ENCODE data around the gene KCNMA1. TPM values are rescaled to one million over a fixed set of nuclear protein-coding genes. Genes with fewer than 3 reads are reported as not detected.

KCNMA1 gene
- total and polyA plus RNA-seq, 7 experiments from 2014 or later: 0.42 TPM; not detected in 6

- CTCF ChIA-PET: no interaction called here
- POLR2A ChIA-PET: no interaction called here
- no peaks in the 10 kb centered on the region for H3K9me3 ChIP-seq (ENCODE audit: control insufficient read depth in 2 of 3, low read length in 3 of 3)
- Mint-ChIP-seq H3K4me3 (no peak overlapping the region), H3K9me3 (peaks cover 2 to 18% (median 4%) of the 10 kb centered on the region in 11 donors), H3K27me3 (peaks cover 0 to 21% (median 11%) of the 10 kb centered on the region in 5 donors), H3K27ac (no peak overlapping the region), H3K4me1 (no peaks in the 10 kb centered on the region), H3K36me3 (no peaks in the 10 kb centered on the region)
- no peak overlapping the region for H3K4me3 ChIP-seq (ENCODE audit: low read length)
- ATAC-seq (no peak), DNase-seq (no peak)
- intact Hi-C loops (cut with micrococcal nuclease): no loop called here
- H3K36me3 ChIP-seq (ENCODE audit: control insufficient read depth in 2 of 3, insufficient read depth in 3 of 3, low read length in 3 of 3): no peaks in the 10 kb centered on the region
- no peaks in the 10 kb centered on the region for H3K4me1 ChIP-seq (ENCODE audit: control insufficient read depth in 2 of 2, insufficient read depth in 2 of 2, low read length in 2 of 2)
- peaks cover 0 to 3% of the 10 kb centered on the region in 2 donors for H3K27me3 ChIP-seq (ENCODE audit: control insufficient read depth in 2 of 2, insufficient read depth in 2 of 2, low read length in 2 of 2)
- H3K27ac ChIP-seq (ENCODE audit: low read depth, low read length): no peak overlapping the region
Measured at GRCh38 chr10:77371848-77372799, 265.5 kb downstream of the KCNMA1 start.

- Histone ChIP-seq H3K36me3 (ENCODE audit: control insufficient read depth in 2 of 3, insufficient read depth in 3 of 3, low read length in 3 of 3) (no peaks in the 10 kb centered on the region), H3K4me1 (ENCODE audit: control insufficient read depth in 2 of 2, insufficient read depth in 2 of 2, low read length in 2 of 2) (no peaks in the 10 kb centered on the region), H3K4me3 (ENCODE audit: low read length) (no peak overlapping the region), H3K27me3 (ENCODE audit: control insufficient read depth in 2 of 2, insufficient read depth in 2 of 2, low read length in 2 of 2) (peaks cover 0 to 3% of the 10 kb centered on the region in 2 donors), H3K27ac (ENCODE audit: low read depth, low read length) (no peak overlapping the region), H3K9me3 (ENCODE audit: control insufficient read depth in 2 of 3, low read length in 3 of 3) (no peaks in the 10 kb centered on the region)
- ATAC-seq (no peak), DNase-seq (no peak)
- H3K4me1 Mint-ChIP-seq: no peaks in the 10 kb centered on the region
- CTCF ChIA-PET: no interaction called here
- H3K36me3 Mint-ChIP-seq: no peaks in the 10 kb centered on the region
- H3K27ac Mint-ChIP-seq: no peak overlapping the region
- H3K9me3 Mint-ChIP-seq: peaks cover 2 to 18% (median 4%) of the 10 kb centered on the region in 11 donors
- no peak overlapping the region for H3K4me3 Mint-ChIP-seq
- POLR2A ChIA-PET: no interaction called here
- intact Hi-C loops (cut with micrococcal nuclease): no loop called here
- H3K27me3 Mint-ChIP-seq: peaks cover 0 to 21% (median 11%) of the 10 kb centered on the region in 5 donors
Measured at GRCh38 chr10:77371421-77371820, 266.2 kb downstream of the KCNMA1 start.

GRCh38 chr10:77368006-77368405 is 269.6 kb downstream of the KCNMA1 start:
- H3K27me3 ChIP-seq (ENCODE audit: control insufficient read depth in 2 of 2, insufficient read depth in 2 of 2, low read length in 2 of 2): no peaks in the 10 kb centered on the region
- intact Hi-C loops (cut with micrococcal nuclease): no loop called here
- H3K27ac ChIP-seq (ENCODE audit: low read depth, low read length): no peak overlapping the region
- Mint-ChIP-seq H3K4me3 (no peak overlapping the region), H3K36me3 (no peaks in the 10 kb centered on the region), H3K27me3 (peaks cover 0 to 13% (median 5%) of the 10 kb centered on the region in 5 donors), H3K27ac (no peak overlapping the region), H3K9me3 (peaks cover 0 to 18% (median 5%) of the 10 kb centered on the region in 11 donors), H3K4me1 (no peaks in the 10 kb centered on the region)
- ChIA-PET POLR2A (no interaction called here), CTCF (no interaction called here)
- H3K36me3 ChIP-seq (ENCODE audit: control insufficient read depth in 2 of 3, insufficient read depth in 3 of 3, low read length in 3 of 3): no peaks in the 10 kb centered on the region
- H3K9me3 ChIP-seq (ENCODE audit: control insufficient read depth in 2 of 3, low read length in 3 of 3): no peaks in the 10 kb centered on the region
- H3K4me1 ChIP-seq (ENCODE audit: control insufficient read depth in 2 of 2, insufficient read depth in 2 of 2, low read length in 2 of 2): no peaks in the 10 kb centered on the region
- ATAC-seq: no peak
- no peak overlapping the region for H3K4me3 ChIP-seq (ENCODE audit: low read length)
- no peak for DNase-seq

- H3K4me3 ChIP-seq (ENCODE audit: low read length): no peak overlapping the region
- H3K4me1 Mint-ChIP-seq: no peaks in the 10 kb centered on the region
- no peaks in the 10 kb centered on the region for H3K36me3 Mint-ChIP-seq
- POLR2A ChIA-PET: no interaction called here
- ATAC-seq (no peak), DNase-seq (no peak)
- intact Hi-C loops (cut with micrococcal nuclease): no loop called here
- peaks cover 0 to 8% (median 2%) of the 10 kb centered on the region in 11 donors for H3K9me3 Mint-ChIP-seq
- H3K27ac Mint-ChIP-seq: no peak overlapping the region
- CTCF ChIA-PET: no interaction called here
- H3K27me3 ChIP-seq (ENCODE audit: control insufficient read depth in 2 of 2, insufficient read depth in 2 of 2, low read length in 2 of 2): no peaks in the 10 kb centered on the region
- no peaks in the 10 kb centered on the region for H3K9me3 ChIP-seq (ENCODE audit: control insufficient read depth in 2 of 3, low read length in 3 of 3)
- H3K27me3 Mint-ChIP-seq: peaks cover 0 to 10% (median 4%) of the 10 kb centered on the region in 5 donors
- H3K4me3 Mint-ChIP-seq: no peak overlapping the region
- H3K27ac ChIP-seq (ENCODE audit: low read depth, low read length): no peak overlapping the region
- H3K4me1 ChIP-seq (ENCODE audit: control insufficient read depth in 2 of 2, insufficient read depth in 2 of 2, low read length in 2 of 2): no peaks in the 10 kb centered on the region
- no peaks in the 10 kb centered on the region for H3K36me3 ChIP-seq (ENCODE audit: control insufficient read depth in 2 of 3, insufficient read depth in 3 of 3, low read length in 3 of 3)
Measured at GRCh38 chr10:77363210-77363609, 274.4 kb downstream of the KCNMA1 start.

GRCh38 chr10:77361831-77362230 is 275.8 kb downstream of the KCNMA1 start:
- Mint-ChIP-seq H3K27ac (no peak overlapping the region), H3K27me3 (peaks cover 0 to 10% (median 4%) of the 10 kb centered on the region in 5 donors), H3K36me3 (no peaks in the 10 kb centered on the region), H3K4me1 (no peaks in the 10 kb centered on the region), H3K4me3 (no peak overlapping the region), H3K9me3 (peaks cover 0 to 5% (median 0%) of the 10 kb centered on the region in 11 donors)
- DNase-seq (no peak), ATAC-seq (no peak)
- POLR2A ChIA-PET: no interaction called here
- Histone ChIP-seq H3K4me3 (ENCODE audit: low read length) (no peak overlapping the region), H3K36me3 (ENCODE audit: control insufficient read depth in 2 of 3, insufficient read depth in 3 of 3, low read length in 3 of 3) (no peaks in the 10 kb centered on the region), H3K4me1 (ENCODE audit: control insufficient read depth in 2 of 2, insufficient read depth in 2 of 2, low read length in 2 of 2) (no peaks in the 10 kb centered on the region), H3K27ac (ENCODE audit: low read depth, low read length) (no peak overlapping the region), H3K9me3 (ENCODE audit: control insufficient read depth in 2 of 3, low read length in 3 of 3) (no peaks in the 10 kb centered on the region), H3K27me3 (ENCODE audit: control insufficient read depth in 2 of 2, insufficient read depth in 2 of 2, low read length in 2 of 2) (no peaks in the 10 kb centered on the region)
- CTCF ChIA-PET: no interaction called here
- intact Hi-C loops (cut with micrococcal nuclease): no loop called here

GRCh38 chr10:77361426-77361825 is 276.2 kb downstream of the KCNMA1 start:
- Mint-ChIP-seq H3K36me3 (no peaks in the 10 kb centered on the region), H3K4me3 (no peak overlapping the region), H3K27ac (no peak overlapping the region), H3K27me3 (peaks cover 0 to 10% (median 4%) of the 10 kb centered on the region in 5 donors), H3K9me3 (peaks cover 0 to 5% (median 0%) of the 10 kb centered on the region in 11 donors), H3K4me1 (no peaks in the 10 kb centered on the region)
- H3K4me1 ChIP-seq (ENCODE audit: control insufficient read depth in 2 of 2, insufficient read depth in 2 of 2, low read length in 2 of 2): no peaks in the 10 kb centered on the region
- no peaks in the 10 kb centered on the region for H3K27me3 ChIP-seq (ENCODE audit: control insufficient read depth in 2 of 2, insufficient read depth in 2 of 2, low read length in 2 of 2)
- no peaks in the 10 kb centered on the region for H3K36me3 ChIP-seq (ENCODE audit: control insufficient read depth in 2 of 3, insufficient read depth in 3 of 3, low read length in 3 of 3)
- ChIA-PET POLR2A (no interaction called here), CTCF (no interaction called here)
- H3K9me3 ChIP-seq (ENCODE audit: control insufficient read depth in 2 of 3, low read length in 3 of 3): no peaks in the 10 kb centered on the region
- ATAC-seq: no peak
- intact Hi-C loops (cut with micrococcal nuclease): no loop called here
- H3K27ac ChIP-seq (ENCODE audit: low read depth, low read length): no peak overlapping the region
- no peak overlapping the region for H3K4me3 ChIP-seq (ENCODE audit: low read length)
- DNase-seq: no peak

GRCh38 chr10:77360835-77361234 is 276.8 kb downstream of the KCNMA1 start:
- intact Hi-C loops (cut with micrococcal nuclease): no loop called here
- no peak for ATAC-seq
- Mint-ChIP-seq H3K4me1 (no peaks in the 10 kb centered on the region), H3K9me3 (peaks cover 0 to 6% (median 0%) of the 10 kb centered on the region in 11 donors), H3K27ac (no peak overlapping the region), H3K4me3 (no peak overlapping the region), H3K27me3 (peaks cover 0 to 10% (median 4%) of the 10 kb centered on the region in 5 donors), H3K36me3 (no peaks in the 10 kb centered on the region)
- Histone ChIP-seq H3K27me3 (ENCODE audit: control insufficient read depth in 2 of 2, insufficient read depth in 2 of 2, low read length in 2 of 2) (no peaks in the 10 kb centered on the region), H3K4me1 (ENCODE audit: control insufficient read depth in 2 of 2, insufficient read depth in 2 of 2, low read length in 2 of 2) (no peaks in the 10 kb centered on the region), H3K36me3 (ENCODE audit: control insufficient read depth in 2 of 3, insufficient read depth in 3 of 3, low read length in 3 of 3) (no peaks in the 10 kb centered on the region), H3K4me3 (ENCODE audit: low read length) (no peak overlapping the region), H3K9me3 (ENCODE audit: control insufficient read depth in 2 of 3, low read length in 3 of 3) (no peaks in the 10 kb centered on the region), H3K27ac (ENCODE audit: low read depth, low read length) (no peak overlapping the region)
- DNase-seq: no peak
- ChIA-PET POLR2A (no interaction called here), CTCF (no interaction called here)

All from naive thymus-derived CD4-positive, alpha-beta T cell (primary cell).